NB4 (cell line): ENCODE measurements around the gene DDX27.

Experiments used
- CTCF ChIP-seq: IDR thresholded peaks from one replicate; pipeline ENCODE4 v1.5.1; 2012; ENCODE audit warnings: low read depth, low read length
- MAX ChIP-seq: IDR thresholded peaks from 2 replicates; pipeline ENCODE4 v1.6.1; 2011; ENCODE audit warnings: low read depth, low read length
- MYC ChIP-seq: IDR thresholded peaks from 2 replicates; pipeline ENCODE4 v1.6.1; 2011; ENCODE audit warnings: low read depth, low read length
- POLR2A ChIP-seq: IDR thresholded peaks from 2 replicates; pipeline ENCODE4 v1.6.1; 2011; ENCODE audit warnings: mild to moderate bottlenecking; ENCODE audit not compliant: insufficient read length; ENCODE audit errors: extremely low read depth

- peak; percentile 100 for TF ChIP-seq POLR2A
- TF ChIP-seq CTCF = peak; percentile 8
- peak; percentile 73 for TF ChIP-seq MAX
- TF ChIP-seq MYC = peak; percentile 94
These were observed 59.0 kb downstream of the DDX27 start, which contains the start of gene ZNFX1 for GRCh38 chr20:49278036-49278817.
